Erythroblast (primary cell): ENCODE data around the gene ZBTB7A.

ENCODE experiments used
- GATA1 ChIP-seq: IDR thresholded peaks from 2 replicates; pipeline ENCODE4 v1.6.1; 2011; ENCODE audit warnings: low read depth, mild to moderate bottlenecking, control low read depth, low read length, moderate library complexity
- POLR2A ChIP-seq: IDR thresholded peaks from 2 replicates; pipeline ENCODE4 v1.6.1; 2011; ENCODE audit warnings: mild to moderate bottlenecking, low read length

DNA sequence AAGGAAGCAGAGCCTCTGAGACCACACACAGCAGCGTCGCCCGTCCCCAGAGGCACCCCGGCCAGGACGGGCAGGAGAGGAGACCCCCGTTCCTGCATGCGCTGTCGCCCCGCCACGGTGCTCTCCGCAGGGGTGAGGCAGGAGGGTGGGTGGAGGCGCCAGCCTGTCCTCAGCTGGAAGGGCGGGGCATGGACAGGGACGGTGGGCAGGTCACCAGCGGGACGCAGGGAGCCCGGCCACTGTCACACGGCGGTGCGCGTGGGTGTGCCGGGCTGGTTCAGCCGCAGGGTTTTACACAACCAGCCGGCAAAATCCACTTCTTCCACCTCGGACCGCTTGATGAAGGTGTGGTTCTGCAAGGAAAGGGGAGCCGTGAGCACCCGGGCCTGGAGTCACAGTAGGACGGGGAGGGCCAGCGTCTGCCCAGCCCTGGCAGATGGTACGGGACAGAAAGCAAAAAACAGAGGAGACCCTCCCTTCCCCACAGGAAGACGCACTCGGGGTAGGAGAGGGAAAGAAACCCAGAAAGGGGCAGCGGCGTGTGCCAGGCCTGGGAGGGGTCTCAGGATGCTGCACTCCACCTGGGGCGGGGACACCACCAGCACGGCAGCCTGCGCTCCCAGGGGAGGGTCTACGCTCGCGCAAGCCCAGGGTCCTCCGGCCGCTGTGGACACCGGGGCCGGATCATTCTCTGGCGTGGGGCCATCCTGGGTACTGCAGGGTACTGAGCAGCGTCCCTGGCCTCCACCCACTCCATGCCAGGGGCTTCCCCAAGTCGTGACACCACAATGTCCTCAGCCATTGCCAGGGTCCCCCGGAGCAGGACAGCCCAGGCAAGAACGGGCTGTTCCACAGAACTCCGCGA is 23.9 kb upstream of the ZBTB7A start:
- TF ChIP-seq POLR2A = no peak
- TF ChIP-seq GATA1 = no peak
